GM13977 (cell line): ENCODE measurements around the gene PARN.
"Not testable (repeated sequence)": the region's sequence is repeated elsewhere in the genome, so short reads cannot be mapped to it uniquely, and the experiment has no call there.

Experiments
- DNase-seq: peaks from one replicate; pipeline ENCODE4 v3.0.0; 2012; ENCODE audit warnings: low spot score
- CTCF ChIP-seq: IDR thresholded peaks from 2 replicates; pipeline ENCODE4 v1.5.1; 2012; ENCODE audit warnings: mild to moderate bottlenecking, control low read depth; ENCODE audit not compliant: insufficient read depth; ENCODE audit errors: extremely low read depth, missing control alignments
- in situ Hi-C: fragments of 300-500 bp; cut with MboI; formaldehyde crosslinking; loops from one replicate; pipeline ENCODE4 v1.12.0; 2022; ENCODE audit warnings: low sequenced_read_pairs, low pct_unique_long_range_greater_than_20kb, mixed read lengths, inconsistent platforms; ENCODE audit not compliant: unreplicated experiment

The PARN gene

DNA sequence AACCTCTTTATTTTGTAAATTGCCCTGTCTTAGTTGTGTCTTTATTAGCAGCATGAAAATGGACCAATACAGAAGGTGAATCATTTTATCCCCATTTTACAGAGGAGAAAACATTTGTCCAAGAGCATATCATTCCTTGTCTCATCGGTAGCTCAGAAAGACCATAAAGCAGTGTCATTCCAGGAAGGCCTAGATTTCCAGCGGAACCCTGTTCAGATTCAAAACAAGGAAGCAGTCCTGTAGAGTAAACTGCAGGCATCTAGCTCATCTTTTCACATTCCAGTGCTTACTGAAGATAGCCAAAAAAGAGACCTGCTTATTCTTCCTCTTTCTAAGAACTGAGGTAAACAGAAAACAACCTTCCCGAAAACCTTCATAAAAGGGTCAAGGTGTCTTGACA is 54.0 kb downstream of the PARN start:
- TF ChIP-seq CTCF: no peak
- in situ Hi-C loops: no loop called here
- DNase-seq: no peak

DNA sequence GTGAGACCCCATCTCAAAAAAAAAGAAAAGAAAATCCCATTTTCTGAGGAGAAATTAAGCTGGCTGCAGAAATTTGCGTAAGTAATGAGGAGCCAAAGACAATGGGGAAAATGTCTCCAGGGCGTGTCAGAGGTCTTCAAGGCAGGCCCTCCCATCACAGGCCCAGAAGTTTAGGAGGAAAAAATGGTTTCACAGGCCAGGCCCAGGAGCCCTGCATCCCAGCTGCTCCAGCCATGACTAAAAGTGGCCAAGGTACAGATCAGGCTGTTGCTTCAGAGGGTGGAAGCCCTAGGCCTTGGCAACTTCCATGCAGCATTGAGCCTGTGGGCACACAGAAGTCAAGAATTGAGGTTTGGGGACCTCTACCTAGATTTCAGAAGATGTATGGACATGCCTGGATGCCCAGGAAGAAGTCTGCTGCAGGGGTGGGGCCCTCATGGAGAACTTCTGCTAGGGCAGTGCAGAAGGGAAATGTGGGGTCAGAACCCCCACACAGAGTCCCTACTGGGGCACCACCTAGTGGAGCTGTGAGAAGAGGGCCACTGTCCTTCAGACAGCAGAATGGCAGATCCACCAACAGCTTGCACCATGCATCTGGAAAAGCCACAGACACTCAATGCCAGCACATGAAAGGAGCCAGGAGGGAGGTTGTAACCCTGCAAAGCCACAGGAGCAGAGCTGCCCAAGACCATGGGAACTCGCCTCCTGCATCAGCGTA is 55.2 kb downstream of the PARN start:
- in situ Hi-C loops: loop anchor here (25.0 kb wide), 1 partner anchor 663 kb away; the partner anchor contains the start of gene ERCC4

DNA sequence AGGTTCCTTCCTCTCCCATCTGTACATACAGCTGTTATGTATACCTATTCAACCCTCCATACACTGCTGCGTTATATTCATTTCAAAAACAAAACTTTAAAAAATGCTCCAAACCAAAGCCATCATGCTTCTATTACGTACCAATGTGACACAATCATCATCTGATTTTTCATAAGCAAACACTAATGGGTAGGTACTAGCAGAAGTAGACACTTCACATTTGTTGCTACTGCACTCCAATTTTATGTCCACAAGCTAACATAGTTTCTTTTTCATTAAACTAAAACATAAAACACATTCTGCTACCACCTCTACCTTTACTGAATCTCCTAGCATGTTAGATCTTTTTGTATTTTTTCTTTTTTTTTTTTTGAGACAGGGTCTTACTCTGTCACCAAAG is 57.5 kb downstream of the PARN start:
- TF ChIP-seq CTCF: no peak
- in situ Hi-C loops: loop anchor here (25.0 kb wide), 1 partner anchor 660 kb away; the partner anchor contains the start of gene ERCC4
- DNase-seq: no peak

More for the DNA sequence above, 55.2 kb downstream of the PARN start:
- not testable (repeated sequence) for DNase-seq

GRCh38 chr16:14569213-14569612 is 60.8 kb downstream of the PARN start:
- no peak for TF ChIP-seq CTCF
- in situ Hi-C loops: loop anchor here (10.0 to 25.0 kb wide), 2 partner anchors 74 to 657 kb away; partner anchors contain the start of gene ERCC4
- DNase-seq: no peak

DNA sequence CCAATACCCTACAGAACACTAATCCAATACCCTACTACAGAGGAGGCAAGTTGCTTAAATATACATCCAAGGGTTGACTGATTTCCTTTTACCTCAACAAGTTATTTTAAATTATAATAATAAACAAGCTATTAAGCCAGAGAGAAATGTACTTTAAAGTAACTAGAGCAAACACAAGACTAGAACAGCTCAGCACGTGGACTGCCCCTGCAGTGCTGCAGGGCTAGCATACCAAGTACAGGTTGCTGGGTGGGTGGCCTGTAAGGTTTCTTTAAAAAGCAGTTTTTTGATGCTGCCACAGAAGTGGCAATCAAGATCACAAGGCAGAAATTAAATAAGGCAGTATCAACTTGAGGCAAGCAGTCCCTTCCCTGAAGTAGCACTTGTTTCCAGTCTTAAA is 63.5 kb downstream of the PARN start:
- TF ChIP-seq CTCF: no peak
- no peak for DNase-seq
- in situ Hi-C loops: loop anchor here (10.0 to 25.0 kb wide), 2 partner anchors 72 to 654 kb away; partner anchors contain the start of gene ERCC4

GRCh38 chr16:14565688-14566025 is 64.4 kb downstream of the PARN start:
- no peak for TF ChIP-seq CTCF
- no peak for DNase-seq
- in situ Hi-C loops: loop anchor here (10.0 to 25.0 kb wide), 2 partner anchors 71 to 653 kb away; partner anchors contain the start of gene ERCC4
